Osteoblast (primary cell): ENCODE results near the gene VILL. TPM values are rescaled to one million over a fixed set of nuclear protein-coding genes. Genes with fewer than 3 reads are reported as not detected.

Source experiments
- DNase-seq: peaks from one replicate; pipeline ENCODE4 v3.0.0; 2011; ENCODE audit warnings: low spot score, mixed read lengths; ENCODE audit not compliant: insufficient read length; ENCODE audit errors: missing footprints
- H2AFZ ChIP-seq: 2 replicates; pipeline ENCODE4 v1.6.0; 2011; ENCODE audit warnings: mild to moderate bottlenecking, low read length
- H3K27ac ChIP-seq: 2 replicates; pipeline ENCODE4 v1.5.1; 2011; ENCODE audit warnings: mild to moderate bottlenecking, low read depth, low read length, moderate library complexity
- H3K27me3 ChIP-seq: 2 replicates; pipeline ENCODE4 v1.6.0; 2012; ENCODE audit warnings: mild to moderate bottlenecking, control low read depth, inconsistent platforms, low read length, moderate library complexity; ENCODE audit not compliant: insufficient read depth
- H3K36me3 ChIP-seq: 2 replicates; pipeline ENCODE4 v1.5.1; 2011; ENCODE audit warnings: mild to moderate bottlenecking, low read length, control low read depth, moderate library complexity; ENCODE audit not compliant: insufficient read depth
- H3K4me1 ChIP-seq: 2 replicates; pipeline ENCODE4 v1.5.1; 2011; ENCODE audit warnings: mild to moderate bottlenecking, low read length, control low read depth, moderate library complexity; ENCODE audit not compliant: insufficient read depth
- H3K4me2 ChIP-seq: 2 replicates; pipeline ENCODE4 v1.6.0; 2011; ENCODE audit warnings: mild to moderate bottlenecking, low read length; ENCODE audit not compliant: insufficient read depth
- H3K4me3 ChIP-seq: fragments of 200-600 bp; sonication (generic); 3 replicates; pipeline ENCODE4 v1.5.1; 2012; ENCODE audit warnings: mild to moderate bottlenecking, low read length, inconsistent platforms; ENCODE audit not compliant: insufficient read depth
- H3K79me2 ChIP-seq: 2 replicates; pipeline ENCODE4 v1.6.0; 2012; ENCODE audit warnings: mild to moderate bottlenecking, low read length, control low read depth, inconsistent platforms; ENCODE audit not compliant: insufficient read depth
- H3K9me3 ChIP-seq: 2 replicates; pipeline ENCODE4 v1.5.1; 2011; ENCODE audit warnings: low read depth, low read length, control low read depth
- H4K20me1 ChIP-seq: 2 replicates; pipeline ENCODE4 v1.6.0; 2012; ENCODE audit warnings: mild to moderate bottlenecking, low read length, control low read depth; ENCODE audit not compliant: insufficient read depth
- total RNA-seq: library from RNA; depleted of rRNA; stranded (reverse); fragments of >200 nt; gene quantifications from 2 replicates; pipeline ENCODE4 v1.2.3, GENCODE V29; 2012
- TF ChIP-seq, protein P1 (sequence below): IDR thresholded peaks from 2 replicates; pipeline ENCODE4 v1.5.1; 2011; ENCODE audit warnings: mild to moderate bottlenecking, low read depth, low read length, moderate library complexity; ENCODE audit errors: extremely low read depth

The VILL gene
- total RNA-seq, 1 donor: 7.6 TPM

DNA sequence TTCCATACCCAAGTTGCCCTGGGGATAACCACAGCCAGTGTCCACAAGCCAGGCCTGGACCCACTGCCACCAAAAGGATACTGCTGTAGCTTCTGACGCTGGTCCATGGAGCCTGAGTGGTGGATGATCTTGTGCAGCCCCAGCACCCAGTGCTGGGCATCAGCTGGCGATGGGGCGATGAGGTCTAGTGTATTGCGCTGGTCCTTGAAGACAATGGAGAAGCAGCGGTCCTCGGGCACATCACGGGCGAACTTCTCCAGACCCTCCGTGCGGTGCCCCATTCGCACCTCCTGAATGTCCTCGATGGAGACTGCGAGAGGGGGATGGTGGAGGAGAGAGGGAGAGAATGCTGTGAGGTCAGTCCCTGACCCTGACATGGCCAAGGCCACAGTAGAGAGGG lies 25.8 kb downstream of the VILL start:
- H3K4me2 ChIP-seq: no peak overlapping the region
- H3K27ac ChIP-seq: no peak overlapping the region
- TF ChIP-seq, protein P1, sequence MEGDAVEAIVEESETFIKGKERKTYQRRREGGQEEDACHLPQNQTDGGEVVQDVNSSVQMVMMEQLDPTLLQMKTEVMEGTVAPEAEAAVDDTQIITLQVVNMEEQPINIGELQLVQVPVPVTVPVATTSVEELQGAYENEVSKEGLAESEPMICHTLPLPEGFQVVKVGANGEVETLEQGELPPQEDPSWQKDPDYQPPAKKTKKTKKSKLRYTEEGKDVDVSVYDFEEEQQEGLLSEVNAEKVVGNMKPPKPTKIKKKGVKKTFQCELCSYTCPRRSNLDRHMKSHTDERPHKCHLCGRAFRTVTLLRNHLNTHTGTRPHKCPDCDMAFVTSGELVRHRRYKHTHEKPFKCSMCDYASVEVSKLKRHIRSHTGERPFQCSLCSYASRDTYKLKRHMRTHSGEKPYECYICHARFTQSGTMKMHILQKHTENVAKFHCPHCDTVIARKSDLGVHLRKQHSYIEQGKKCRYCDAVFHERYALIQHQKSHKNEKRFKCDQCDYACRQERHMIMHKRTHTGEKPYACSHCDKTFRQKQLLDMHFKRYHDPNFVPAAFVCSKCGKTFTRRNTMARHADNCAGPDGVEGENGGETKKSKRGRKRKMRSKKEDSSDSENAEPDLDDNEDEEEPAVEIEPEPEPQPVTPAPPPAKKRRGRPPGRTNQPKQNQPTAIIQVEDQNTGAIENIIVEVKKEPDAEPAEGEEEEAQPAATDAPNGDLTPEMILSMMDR: no peak
- peaks cover 3% of the 10 kb centered on the region for H3K9me3 ChIP-seq
- H4K20me1 ChIP-seq: peaks cover 5% of the 10 kb centered on the region
- H2AFZ ChIP-seq: no peak overlapping the region
- H3K36me3 ChIP-seq: peaks cover 28% of the 10 kb centered on the region
- H3K27me3 ChIP-seq: no peaks in the 10 kb centered on the region
- peaks cover under 1% of the 10 kb centered on the region for H3K79me2 ChIP-seq
- no peak overlapping the region for H3K4me3 ChIP-seq
- H3K4me1 ChIP-seq: no peaks in the 10 kb centered on the region
- DNase-seq: no peak

DNA sequence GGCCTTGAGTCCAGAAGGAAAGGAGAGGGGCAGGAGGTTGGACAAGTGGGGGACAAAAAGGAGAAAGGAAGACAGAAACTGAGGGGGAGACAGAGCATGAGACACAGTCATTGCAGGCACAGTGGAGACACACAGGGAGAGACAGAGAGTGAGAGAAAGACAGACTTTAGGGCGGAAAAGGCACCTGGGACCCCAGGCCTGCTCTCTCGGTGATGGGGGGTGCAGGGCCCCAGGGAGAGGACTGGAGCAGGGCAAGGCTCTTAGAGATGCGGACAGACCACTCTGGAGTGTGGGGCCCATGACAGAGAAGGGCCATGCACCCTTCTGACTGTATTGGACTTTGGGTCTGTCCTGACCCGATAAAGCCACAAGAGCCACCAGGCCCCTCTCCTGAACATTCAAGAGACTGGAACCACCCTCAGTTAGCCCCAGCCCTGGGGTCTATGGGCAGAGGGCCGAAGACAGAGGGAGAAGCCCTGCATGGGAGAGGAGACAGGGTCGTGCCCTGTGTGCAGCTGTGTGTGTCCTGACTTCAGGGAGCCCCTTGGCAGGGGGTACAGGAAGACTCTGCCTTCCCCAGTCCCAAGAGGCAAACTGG lies 26.4 kb downstream of the VILL start:
- DNase-seq: no peak
- Histone ChIP-seq H4K20me1 (peaks cover 8% of the 10 kb centered on the region), H3K27me3 (no peaks in the 10 kb centered on the region), H3K79me2 (peaks cover 4% of the 10 kb centered on the region), H3K9me3 (peaks cover 3% of the 10 kb centered on the region), H3K4me3 (no peak overlapping the region), H3K36me3 (peaks cover 28% of the 10 kb centered on the region), H3K27ac (no peak overlapping the region), H2AFZ (no peak overlapping the region), H3K4me2 (no peak overlapping the region), H3K4me1 (no peaks in the 10 kb centered on the region)
- TF ChIP-seq, protein P1: no peak

DNA sequence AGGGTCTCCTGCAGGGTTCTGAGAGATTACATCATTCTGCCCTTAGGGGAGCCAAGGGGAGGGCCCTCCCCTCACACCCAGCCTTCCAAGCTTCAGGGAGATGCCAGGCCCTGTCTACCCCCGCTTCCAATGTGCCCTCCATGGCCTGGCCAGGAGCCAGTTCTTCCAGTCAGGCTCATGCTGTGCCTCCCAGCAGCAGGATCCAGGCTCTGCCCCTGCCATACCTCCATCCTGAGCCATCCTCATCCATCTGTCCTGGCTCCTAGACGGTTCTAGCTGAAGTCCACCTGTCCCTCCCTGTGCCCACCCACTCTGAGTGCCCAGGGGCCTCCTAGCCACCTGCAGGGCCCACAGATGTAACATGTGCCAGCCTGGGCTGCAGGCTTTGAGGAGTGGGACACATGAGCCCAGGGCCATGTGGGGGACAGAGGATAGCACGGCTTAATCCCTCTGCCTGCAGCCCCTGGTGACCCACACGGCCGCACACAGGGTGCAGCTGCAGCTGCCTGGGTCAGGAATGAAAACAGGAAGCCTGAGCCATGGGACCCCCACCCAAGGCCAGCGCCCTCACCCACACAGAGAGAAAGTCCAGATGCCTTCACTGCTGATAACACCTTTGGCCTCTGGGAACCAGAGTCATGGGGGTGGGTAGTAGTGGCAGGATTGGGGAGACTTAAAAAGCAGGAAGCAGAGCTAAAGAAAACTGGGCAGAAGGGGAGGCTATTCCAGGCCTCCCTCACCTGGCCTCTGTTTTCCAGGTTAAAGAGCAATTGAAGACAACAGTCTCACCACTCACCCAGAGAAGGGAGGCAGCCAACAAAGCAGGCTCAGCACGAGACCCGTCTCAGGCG lies 27.1 kb downstream of the VILL start:
- Histone ChIP-seq H3K36me3 (peaks cover 28% of the 10 kb centered on the region), H3K4me1 (no peaks in the 10 kb centered on the region), H3K27me3 (no peaks in the 10 kb centered on the region), H4K20me1 (peaks cover 8% of the 10 kb centered on the region), H3K9me3 (peaks cover 3% of the 10 kb centered on the region), H2AFZ (no peak overlapping the region), H3K27ac (no peak overlapping the region), H3K79me2 (peaks cover 5% of the 10 kb centered on the region), H3K4me2 (no peak overlapping the region), H3K4me3 (no peak overlapping the region)
- TF ChIP-seq, protein P1: no peak
- DNase-seq: peak; percentile 53
